Uterus (tissue), 2 donors: ENCODE data around the gene KIAA1210.

Source experiments
- POLR2A ChIP-seq, 2 donors: fragments of 450-650 bp; IDR thresholded peaks; one replicate each; pipeline ENCODE4 v1.6.1; 2016; ENCODE audit warnings: antibody characterized with exemption in 2 of 2, mild to moderate bottlenecking in 1 of 2, moderate library complexity in 1 of 2
- TF ChIP-seq, protein P1 (sequence below), 4 experiments: fragments of 200-600 bp in 2 of 4; fragments of 450-650 bp in 2 of 4; sonication (generic) in 2 of 4; IDR thresholded peaks; one replicate each; pipeline ENCODE4 v1.5.1; 2016 to 2019; ENCODE audit warnings: antibody characterized with exemption in 4 of 4, mild to moderate bottlenecking in 2 of 4, moderate library complexity in 1 of 4

DNA sequence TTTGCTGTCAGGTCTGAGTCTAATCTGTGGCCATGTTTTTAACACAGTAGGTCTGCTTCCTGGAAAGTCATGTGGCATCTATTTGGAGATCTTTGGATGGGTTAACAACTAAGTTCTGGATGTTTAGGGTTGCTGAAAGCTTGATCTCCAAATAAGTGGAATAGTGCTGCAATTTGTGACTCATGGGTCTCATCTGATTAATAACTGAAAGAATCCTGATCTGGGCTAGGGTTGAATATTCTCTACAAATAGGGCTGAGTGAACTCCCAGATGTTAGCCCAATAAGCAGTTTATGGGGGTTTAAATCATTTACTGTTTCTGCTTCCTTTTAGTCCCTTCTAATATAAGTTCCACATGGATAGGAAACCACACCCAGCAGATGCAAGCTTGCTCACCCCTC is 31.7 kb downstream of the KIAA1210 start:
- TF ChIP-seq, protein P1, sequence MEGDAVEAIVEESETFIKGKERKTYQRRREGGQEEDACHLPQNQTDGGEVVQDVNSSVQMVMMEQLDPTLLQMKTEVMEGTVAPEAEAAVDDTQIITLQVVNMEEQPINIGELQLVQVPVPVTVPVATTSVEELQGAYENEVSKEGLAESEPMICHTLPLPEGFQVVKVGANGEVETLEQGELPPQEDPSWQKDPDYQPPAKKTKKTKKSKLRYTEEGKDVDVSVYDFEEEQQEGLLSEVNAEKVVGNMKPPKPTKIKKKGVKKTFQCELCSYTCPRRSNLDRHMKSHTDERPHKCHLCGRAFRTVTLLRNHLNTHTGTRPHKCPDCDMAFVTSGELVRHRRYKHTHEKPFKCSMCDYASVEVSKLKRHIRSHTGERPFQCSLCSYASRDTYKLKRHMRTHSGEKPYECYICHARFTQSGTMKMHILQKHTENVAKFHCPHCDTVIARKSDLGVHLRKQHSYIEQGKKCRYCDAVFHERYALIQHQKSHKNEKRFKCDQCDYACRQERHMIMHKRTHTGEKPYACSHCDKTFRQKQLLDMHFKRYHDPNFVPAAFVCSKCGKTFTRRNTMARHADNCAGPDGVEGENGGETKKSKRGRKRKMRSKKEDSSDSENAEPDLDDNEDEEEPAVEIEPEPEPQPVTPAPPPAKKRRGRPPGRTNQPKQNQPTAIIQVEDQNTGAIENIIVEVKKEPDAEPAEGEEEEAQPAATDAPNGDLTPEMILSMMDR (IDR thresholded peaks at IDR 0.05), result no peak
- no peak for TF ChIP-seq POLR2A (IDR thresholded peaks at IDR 0.05)
